Memory B cell (primary cell): Measurements from ENCODE around the gene KANSL1.

Experiments used
- ATAC-seq: fragments of 150-1000 bp; cut with Tn5 transposase; 2 replicates; pipeline ENCODE4 v1.10.0; 2021; ENCODE audit warnings: low read depth, mild to moderate bottlenecking, moderate library complexity
- DNase-seq, 2 donors: peaks; one replicate each; pipeline ENCODE4 v3.0.0; 2022; ENCODE audit warnings: low spot score in 2 of 2
- H3K27ac Mint-ChIP-seq: one replicate; pipeline ENCODE4 v1.8.0; 2022; ENCODE audit warnings: mild to moderate bottlenecking, moderate library complexity, mixed read lengths
- H3K27me3 Mint-ChIP-seq: one replicate; pipeline ENCODE4 v1.8.0; 2022; ENCODE audit warnings: mixed read lengths
- H3K36me3 Mint-ChIP-seq: one replicate; pipeline ENCODE4 v1.8.0; 2022; ENCODE audit warnings: mild to moderate bottlenecking, mixed read lengths
- H3K4me1 Mint-ChIP-seq: one replicate; pipeline ENCODE4 v1.8.0; 2022; ENCODE audit warnings: mixed read lengths
- H3K4me3 Mint-ChIP-seq: one replicate; pipeline ENCODE4 v1.8.0; 2022; ENCODE audit warnings: mild to moderate bottlenecking, moderate library complexity, mixed read lengths
- H3K9me3 Mint-ChIP-seq: one replicate; pipeline ENCODE4 v1.8.0; 2022; ENCODE audit warnings: mixed read lengths

KANSL1 gene

DNA sequence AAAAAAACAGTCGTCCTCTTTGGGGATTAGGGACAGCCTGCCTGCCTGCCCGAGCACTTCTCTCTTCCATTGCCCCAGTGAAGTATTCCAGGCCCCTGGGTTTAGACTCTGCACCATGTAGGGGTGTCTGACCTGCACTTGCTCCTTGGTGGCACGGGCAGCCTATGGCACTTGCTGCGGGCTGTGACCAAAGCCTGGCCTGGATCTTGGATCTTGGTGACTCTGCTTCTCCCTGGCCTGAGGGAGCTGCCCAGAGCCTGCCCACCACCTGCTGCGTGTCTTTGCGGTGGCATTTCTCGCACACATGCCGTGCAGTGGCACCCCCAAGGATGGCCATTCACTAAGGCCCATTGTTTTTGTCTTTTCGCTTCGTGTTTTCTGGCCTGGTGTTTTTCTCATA is 200.3 kb downstream of the KANSL1 start:
- Mint-ChIP-seq H3K4me3 (no peak overlapping the region), H3K9me3 (no peaks in the 10 kb centered on the region), H3K36me3 (no peaks in the 10 kb centered on the region), H3K4me1 (no peaks in the 10 kb centered on the region), H3K27ac (no peak overlapping the region), H3K27me3 (peaks cover 2% of the 10 kb centered on the region)
- DNase-seq (no peak), ATAC-seq (no peak)

- H3K36me3 Mint-ChIP-seq, result no peaks in the 10 kb centered on the region
- ATAC-seq, result no peak
- no peaks in the 10 kb centered on the region for H3K9me3 Mint-ChIP-seq
Measured at GRCh38 chr17:45992175-45992574, 201.1 kb downstream of the KANSL1 start.

DNA sequence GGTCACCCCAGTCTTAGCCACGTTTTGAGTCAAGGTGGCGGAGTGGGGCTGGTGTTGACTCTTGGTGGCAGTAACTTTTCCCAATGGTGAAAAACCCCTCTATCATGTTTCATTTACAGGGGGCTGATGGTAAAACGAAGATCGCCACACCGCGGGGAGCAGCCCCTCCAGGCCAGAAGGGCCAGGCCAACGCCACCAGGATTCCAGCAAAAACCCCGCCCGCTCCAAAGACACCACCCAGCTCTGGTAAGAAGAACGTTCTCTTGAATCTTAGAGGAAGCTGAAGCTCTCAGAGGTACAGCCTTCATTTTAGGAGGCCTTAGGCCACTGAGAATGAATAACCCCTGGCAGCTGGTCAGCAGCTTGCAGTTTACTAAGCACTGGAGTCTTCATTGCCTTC is 201.9 kb downstream of the KANSL1 start:
- no peaks in the 10 kb centered on the region for H3K36me3 Mint-ChIP-seq
- H3K27ac Mint-ChIP-seq, result no peak overlapping the region
- H3K9me3 Mint-ChIP-seq, result no peaks in the 10 kb centered on the region
- ATAC-seq (no peak), DNase-seq (no peak)
- H3K27me3 Mint-ChIP-seq, result peaks cover 2% of the 10 kb centered on the region
- no peak overlapping the region for H3K4me3 Mint-ChIP-seq
- H3K4me1 Mint-ChIP-seq, result no peaks in the 10 kb centered on the region

More at GRCh38 chr17:45992175-45992574, 201.1 kb downstream of the KANSL1 start:
- Mint-ChIP-seq H3K27me3 (peaks cover 2% of the 10 kb centered on the region), H3K27ac (no peak overlapping the region), H3K4me1 (no peaks in the 10 kb centered on the region), H3K4me3 (no peak overlapping the region)
- no peak for DNase-seq

DNA sequence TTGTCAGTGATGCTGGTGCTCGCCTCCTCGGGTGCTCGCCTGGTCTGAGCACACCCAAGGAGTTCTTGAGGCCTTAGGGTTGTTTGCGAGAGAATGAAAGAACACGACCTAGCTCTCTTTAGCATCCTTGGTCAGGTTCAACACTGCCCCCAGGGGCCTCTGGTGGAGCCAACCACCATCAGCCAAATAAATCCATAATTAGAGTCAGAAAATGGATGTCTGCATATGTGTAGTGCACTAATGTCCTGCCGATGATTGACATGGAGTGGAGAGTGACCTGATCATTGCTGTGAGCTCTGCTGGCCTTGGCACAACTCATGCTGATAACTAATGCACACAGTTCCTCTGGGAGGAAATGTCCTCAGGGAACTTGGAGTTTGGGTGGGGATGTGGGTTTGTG is 202.3 kb downstream of the KANSL1 start:
- no peak for ATAC-seq
- Mint-ChIP-seq H3K27ac (no peak overlapping the region), H3K9me3 (no peaks in the 10 kb centered on the region), H3K4me3 (no peak overlapping the region), H3K27me3 (peaks cover 2% of the 10 kb centered on the region), H3K36me3 (no peaks in the 10 kb centered on the region), H3K4me1 (no peaks in the 10 kb centered on the region)
- DNase-seq, result no peak

DNA sequence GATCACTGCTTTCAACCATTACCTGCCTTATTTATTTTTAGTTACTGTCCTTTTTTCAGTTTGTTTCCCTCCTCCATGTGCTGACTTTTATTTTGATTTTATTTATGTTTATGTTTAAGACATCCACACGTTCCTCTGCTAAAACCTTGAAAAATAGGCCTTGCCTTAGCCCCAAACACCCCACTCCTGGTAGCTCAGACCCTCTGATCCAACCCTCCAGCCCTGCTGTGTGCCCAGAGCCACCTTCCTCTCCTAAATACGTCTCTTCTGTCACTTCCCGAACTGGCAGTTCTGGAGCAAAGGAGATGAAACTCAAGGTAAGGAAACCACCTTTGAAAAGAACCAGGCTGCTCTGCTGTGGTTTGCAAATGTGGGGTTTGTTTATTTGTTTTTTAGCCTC is 203.5 kb downstream of the KANSL1 start:
- no peaks in the 10 kb centered on the region for H3K9me3 Mint-ChIP-seq
- H3K27ac Mint-ChIP-seq, result no peak overlapping the region
- DNase-seq (no peak), ATAC-seq (no peak)
- no peaks in the 10 kb centered on the region for H3K4me1 Mint-ChIP-seq
- no peak overlapping the region for H3K4me3 Mint-ChIP-seq
- no peaks in the 10 kb centered on the region for H3K36me3 Mint-ChIP-seq
- no peaks in the 10 kb centered on the region for H3K27me3 Mint-ChIP-seq

DNA sequence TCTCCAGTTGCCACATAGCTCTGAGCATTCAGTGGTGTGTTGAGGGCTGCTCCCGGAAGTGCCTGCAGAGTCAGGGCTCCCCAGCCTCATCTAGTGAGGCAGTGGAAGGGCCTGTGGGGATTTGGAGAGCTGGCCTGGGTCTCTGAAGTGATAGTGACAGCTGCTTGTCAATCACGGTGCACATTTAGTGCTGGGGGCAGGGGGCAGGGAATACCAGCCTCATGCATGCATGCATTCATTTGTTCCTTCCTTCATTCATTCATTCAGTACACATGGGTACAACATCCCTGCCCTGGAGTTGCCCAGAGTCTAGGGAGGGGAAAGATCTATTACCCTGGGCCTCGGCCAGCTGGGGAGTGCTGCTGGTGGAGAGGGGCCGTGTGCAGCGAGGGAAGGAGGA is 205.5 kb downstream of the KANSL1 start:
- H3K27ac Mint-ChIP-seq, result no peak overlapping the region
- no peaks in the 10 kb centered on the region for H3K9me3 Mint-ChIP-seq
- H3K27me3 Mint-ChIP-seq, result no peaks in the 10 kb centered on the region
- DNase-seq, result no peak
- H3K4me3 Mint-ChIP-seq, result no peak overlapping the region
- ATAC-seq, result no peak
- H3K36me3 Mint-ChIP-seq, result no peaks in the 10 kb centered on the region
- no peaks in the 10 kb centered on the region for H3K4me1 Mint-ChIP-seq

GRCh38 chr17:45986056-45986455 is 207.2 kb downstream of the KANSL1 start:
- Mint-ChIP-seq H3K27me3 (no peaks in the 10 kb centered on the region), H3K4me3 (no peak overlapping the region), H3K9me3 (no peaks in the 10 kb centered on the region), H3K4me1 (no peaks in the 10 kb centered on the region), H3K27ac (no peak overlapping the region), H3K36me3 (no peaks in the 10 kb centered on the region)
- ATAC-seq (no peak), DNase-seq (no peak)

DNA sequence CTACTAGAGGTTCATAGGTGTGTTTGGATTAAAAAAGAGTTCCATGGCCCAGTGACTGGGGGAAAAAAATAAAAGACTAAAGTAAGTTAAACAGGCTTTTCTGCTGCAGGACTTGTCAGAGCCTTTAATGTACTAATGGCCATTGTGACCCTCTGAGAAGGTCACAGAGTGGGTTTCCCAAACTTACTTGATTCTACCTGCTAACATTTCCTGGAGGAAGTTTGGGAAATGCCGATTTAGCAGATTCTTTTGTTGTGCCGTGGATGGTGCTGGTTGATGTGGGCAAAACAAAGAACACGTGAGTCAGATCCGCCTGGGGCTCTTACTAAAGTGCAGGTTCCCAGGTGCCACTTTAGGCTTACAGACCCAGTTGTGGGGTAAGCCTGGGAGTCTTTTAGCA is 207.8 kb downstream of the KANSL1 start:
- Mint-ChIP-seq H3K4me3 (no peak overlapping the region), H3K27ac (no peak overlapping the region), H3K4me1 (no peaks in the 10 kb centered on the region), H3K9me3 (no peaks in the 10 kb centered on the region), H3K27me3 (no peaks in the 10 kb centered on the region), H3K36me3 (no peaks in the 10 kb centered on the region)
- DNase-seq, result no peak
- ATAC-seq, result no peak

DNA sequence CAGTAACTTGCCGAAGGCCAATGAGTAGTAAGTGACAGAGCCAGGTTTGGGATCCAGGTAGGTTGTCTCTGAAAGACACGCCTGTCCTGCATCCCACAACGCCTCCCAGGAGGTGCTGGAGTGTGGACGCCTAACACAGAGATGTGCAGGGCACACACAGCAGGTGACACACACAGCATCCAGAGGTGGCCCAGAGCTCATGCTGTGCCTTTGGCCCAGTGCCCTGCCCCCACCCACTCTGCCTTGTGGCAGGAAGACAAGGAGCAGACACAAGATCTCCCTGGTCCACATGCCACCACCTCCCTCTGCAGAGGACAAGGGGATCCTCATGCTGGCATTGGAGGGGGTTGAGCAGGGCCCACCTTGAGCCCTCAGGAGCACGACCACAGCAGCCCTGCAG is 208.9 kb downstream of the KANSL1 start:
- Mint-ChIP-seq H3K4me1 (no peaks in the 10 kb centered on the region), H3K27me3 (no peaks in the 10 kb centered on the region), H3K27ac (no peak overlapping the region), H3K4me3 (no peak overlapping the region), H3K36me3 (no peaks in the 10 kb centered on the region), H3K9me3 (no peaks in the 10 kb centered on the region)
- ATAC-seq (no peak), DNase-seq (no peak)

- ATAC-seq, result no peak
- Mint-ChIP-seq H3K27ac (no peak overlapping the region), H3K9me3 (no peaks in the 10 kb centered on the region), H3K36me3 (no peaks in the 10 kb centered on the region), H3K4me3 (no peak overlapping the region), H3K27me3 (no peaks in the 10 kb centered on the region), H3K4me1 (no peaks in the 10 kb centered on the region)
- no peak for DNase-seq
Measured at GRCh38 chr17:45983614-45984310, 209.5 kb downstream of the KANSL1 start.

GRCh38 chr17:45982791-45983613 is 210.2 kb downstream of the KANSL1 start:
- H3K4me1 Mint-ChIP-seq, result no peaks in the 10 kb centered on the region
- no peak overlapping the region for H3K4me3 Mint-ChIP-seq
- ATAC-seq, result no peak
- no peak overlapping the region for H3K27ac Mint-ChIP-seq
- no peak for DNase-seq
- no peaks in the 10 kb centered on the region for H3K9me3 Mint-ChIP-seq
- no peaks in the 10 kb centered on the region for H3K36me3 Mint-ChIP-seq
- no peaks in the 10 kb centered on the region for H3K27me3 Mint-ChIP-seq

GRCh38 chr17:45981306-45981705 is 211.9 kb downstream of the KANSL1 start:
- H3K4me3 Mint-ChIP-seq, result no peak overlapping the region
- H3K27ac Mint-ChIP-seq, result no peak overlapping the region
- no peak for ATAC-seq
- no peaks in the 10 kb centered on the region for H3K9me3 Mint-ChIP-seq
- no peaks in the 10 kb centered on the region for H3K4me1 Mint-ChIP-seq
- H3K27me3 Mint-ChIP-seq, result no peaks in the 10 kb centered on the region
- no peaks in the 10 kb centered on the region for H3K36me3 Mint-ChIP-seq
- no peak for DNase-seq

GRCh38 chr17:45980855-45981254 is 212.4 kb downstream of the KANSL1 start:
- peaks cover 4% of the 10 kb centered on the region for H3K4me1 Mint-ChIP-seq
- H3K9me3 Mint-ChIP-seq, result no peaks in the 10 kb centered on the region
- no peaks in the 10 kb centered on the region for H3K36me3 Mint-ChIP-seq
- no peak overlapping the region for H3K27ac Mint-ChIP-seq
- H3K27me3 Mint-ChIP-seq, result no peaks in the 10 kb centered on the region
- no peak overlapping the region for H3K4me3 Mint-ChIP-seq
- ATAC-seq (no peak), DNase-seq (no peak)
